ENCODE measurements around the gene SLC8A3. TPM values are rescaled to one million over a fixed set of nuclear protein-coding genes. Genes with fewer than 3 reads are reported as not detected.

SLC8A3 gene
- polyA plus RNA-seq, 3 donors, result 0.01 TPM; not detected in 2

GRCh38 chr14:70137788-70138187, 51.0 kb downstream of the SLC8A3 start:
- H3K4me1 ChIP-seq (ENCODE audit: control insufficient read depth in 1 of 2, insufficient read depth in 2 of 2, low read length in 2 of 2), result no peaks in the 10 kb centered on the region
- no peak overlapping the region for H3K4me3 Mint-ChIP-seq
- no peak overlapping the region for H3K27ac Mint-ChIP-seq
- H3K9me3 ChIP-seq (replicated peaks in 1 of 2; ENCODE audit: control insufficient read depth in 1 of 2, insufficient read depth in 1 of 2, low read length in 2 of 2), result no peaks in the 10 kb centered on the region
- no peaks in the 10 kb centered on the region for H3K27me3 ChIP-seq (ENCODE audit: control insufficient read depth in 2 of 2, insufficient read depth in 2 of 2, low read length in 2 of 2)
- no peak overlapping the region for H3K27ac ChIP-seq (ENCODE audit: low read depth in 1 of 2, low read length in 2 of 2)
- no peak overlapping the region for H2AFZ ChIP-seq (ENCODE audit: insufficient read depth, low read depth, low read length, poor library complexity, severe bottlenecking)
- H3K4me1 Mint-ChIP-seq, result no peaks in the 10 kb centered on the region
- H3K4me3 ChIP-seq (replicated peaks in 1 of 3; ENCODE audit: low read depth in 2 of 3, low read length in 3 of 3), result no peak overlapping the region
- H4K20me1 ChIP-seq (ENCODE audit: insufficient read depth, low read length), result no peaks in the 10 kb centered on the region
- no peaks in the 10 kb centered on the region for H3K79me2 ChIP-seq (ENCODE audit: insufficient read depth, low read length)
- H3K36me3 ChIP-seq (replicated peaks in 1 of 2; ENCODE audit: control insufficient read depth in 1 of 2, insufficient read depth in 2 of 2, low read length in 2 of 2), result no peaks in the 10 kb centered on the region
- peaks cover 0 to 2% (median 0%) of the 10 kb centered on the region in 7 donors for H3K9me3 Mint-ChIP-seq
- no peaks in the 10 kb centered on the region for H3K36me3 Mint-ChIP-seq
- intact Hi-C loops (cut with micrococcal nuclease), result no loop called here
- no peak for TF ChIP-seq CTCF (IDR thresholded peaks at IDR 0.05)
- peaks cover 0 to 6% (median 2%) of the 10 kb centered on the region in 3 donors for H3K27me3 Mint-ChIP-seq (ENCODE audit: low read depth in 3 of 3)
- WGBS (ENCODE audit: insufficient coverage), result 100% methylated on average over 1 of the region's 3 CpGs
- no peak overlapping the region for H3K9ac ChIP-seq (ENCODE audit: insufficient read depth, low read length, poor library complexity, severe bottlenecking)
- no peak for DNase-seq
- H3K4me2 ChIP-seq (replicated peaks; ENCODE audit: extremely low read depth, low read length, poor library complexity, severe bottlenecking), result no peak overlapping the region

GRCh38 chr14:70133461-70133860, 55.3 kb downstream of the SLC8A3 start:
- no peaks in the 10 kb centered on the region for H3K4me1 ChIP-seq (ENCODE audit: control insufficient read depth in 1 of 2, insufficient read depth in 2 of 2, low read length in 2 of 2)
- no peaks in the 10 kb centered on the region for H4K20me1 ChIP-seq (ENCODE audit: insufficient read depth, low read length)
- no peak for TF ChIP-seq CTCF (IDR thresholded peaks at IDR 0.05)
- no CpG with 5 or more reads among the region's 2 CpGs for WGBS (ENCODE audit: insufficient coverage)
- Mint-ChIP-seq H3K27me3 (ENCODE audit: low read depth in 3 of 3) (no peaks in the 10 kb centered on the region), H3K9me3 (peaks cover 0 to 2% (median 0%) of the 10 kb centered on the region in 7 donors), H3K27ac (no peak overlapping the region), H3K4me1 (no peaks in the 10 kb centered on the region), H3K4me3 (no peak overlapping the region), H3K36me3 (no peaks in the 10 kb centered on the region)
- H2AFZ ChIP-seq (ENCODE audit: insufficient read depth, low read depth, low read length, poor library complexity, severe bottlenecking), result no peak overlapping the region
- H3K36me3 ChIP-seq (replicated peaks in 1 of 2; ENCODE audit: control insufficient read depth in 1 of 2, insufficient read depth in 2 of 2, low read length in 2 of 2), result no peaks in the 10 kb centered on the region
- intact Hi-C loops (cut with micrococcal nuclease), result no loop called here
- H3K9ac ChIP-seq (ENCODE audit: insufficient read depth, low read length, poor library complexity, severe bottlenecking), result no peak overlapping the region
- no peaks in the 10 kb centered on the region for H3K9me3 ChIP-seq (replicated peaks in 1 of 2; ENCODE audit: control insufficient read depth in 1 of 2, insufficient read depth in 1 of 2, low read length in 2 of 2)
- H3K79me2 ChIP-seq (ENCODE audit: insufficient read depth, low read length), result no peaks in the 10 kb centered on the region
- H3K27me3 ChIP-seq (ENCODE audit: control insufficient read depth in 2 of 2, insufficient read depth in 2 of 2, low read length in 2 of 2), result no peaks in the 10 kb centered on the region
- H3K4me2 ChIP-seq (replicated peaks; ENCODE audit: extremely low read depth, low read length, poor library complexity, severe bottlenecking), result no peak overlapping the region
- DNase-seq, result no peak
- no peak overlapping the region for H3K4me3 ChIP-seq (replicated peaks in 1 of 3; ENCODE audit: low read depth in 2 of 3, low read length in 3 of 3)
- no peak overlapping the region for H3K27ac ChIP-seq (ENCODE audit: low read depth in 1 of 2, low read length in 2 of 2)

Data from CD14-positive monocyte (primary cell).